IMR-90 (cell line): ENCODE results near the gene KCNQ1. TPM values are rescaled to one million over a fixed set of nuclear protein-coding genes. Genes with fewer than 3 reads are reported as not detected.

Source experiments
- ATAC-seq: fragments of 200-7000 bp; cut with Tn5 transposase; 2 replicates; pipeline ENCODE4 v1.9.1; 2020; ENCODE audit warnings: low read depth, mild to moderate bottlenecking, moderate library complexity
- BruUV-seq: library from RNA; stranded (reverse); fragments of 400-500 nt; replicated peaks from 2 replicates; lab custom pipeline; 2021; lab: Mats Ljungman, UMichigan
- CTCF ChIA-PET: fragments of 300-600 bp; formaldehyde crosslinking; extraction: SDS; loops from one replicate; lab custom pipeline; 2021; ENCODE audit warnings: antibody characterized with exemption; lab: Yijun Ruan, JAX
- POLR2A ChIA-PET: fragments of 300-600 bp; sonication (Branson Sonifier 250); formaldehyde crosslinking; loops from one replicate; lab custom pipeline; 2022; ENCODE audit warnings: antibody characterized with exemption; ENCODE audit not compliant: unreplicated experiment; lab: Charles Lee
- DNase-seq: peaks from one replicate; pipeline ENCODE4 v3.0.0; 2013
- H2AFZ ChIP-seq: replicated peaks from 2 replicates; pipeline ENCODE3; 2013; ENCODE audit warnings: low read length, mild to moderate bottlenecking; ENCODE audit not compliant: poor library complexity
- H2AK5ac ChIP-seq: 2 replicates; pipeline ENCODE4 v1.6.1; 2013; ENCODE audit warnings: low read depth, low read length, inconsistent platforms
- H2AK9ac ChIP-seq: replicated peaks from 2 replicates; pipeline ENCODE3; 2013; ENCODE audit warnings: mild to moderate bottlenecking, low read depth, low read length, moderate library complexity; ENCODE audit not compliant: poor library complexity
- H2BK120ac ChIP-seq: 2 replicates; pipeline ENCODE4 v1.6.1; 2013; ENCODE audit warnings: low read depth, low read length, inconsistent platforms
- H2BK15ac ChIP-seq: 3 replicates; pipeline ENCODE4 v1.6.1; 2013; ENCODE audit warnings: low read depth, low read length, inconsistent platforms
- H2BK20ac ChIP-seq: 2 replicates; pipeline ENCODE4 v1.6.1; 2013; ENCODE audit warnings: low read depth, mild to moderate bottlenecking, inconsistent platforms, low read length, moderate library complexity
- H2BK5ac ChIP-seq: 2 replicates; pipeline ENCODE4 v1.6.1; 2013; ENCODE audit warnings: mild to moderate bottlenecking, low read depth, low read length, inconsistent platforms; ENCODE audit not compliant: poor library complexity, severe bottlenecking
- H3K14ac ChIP-seq: replicated peaks from 2 replicates; pipeline ENCODE4 v1.6.1; 2013; ENCODE audit warnings: low read depth, low read length, inconsistent platforms
- H3K18ac ChIP-seq: 2 replicates; pipeline ENCODE4 v1.6.1; 2013; ENCODE audit warnings: low read depth, low read length, control low read depth
- H3K23ac ChIP-seq: 2 replicates; pipeline ENCODE4 v1.6.1; 2013; ENCODE audit warnings: low read depth, low read length, inconsistent platforms
- H3K27ac ChIP-seq: 2 replicates; pipeline ENCODE4 v1.5.1; 2013; ENCODE audit warnings: mild to moderate bottlenecking, control low read depth, low read length; ENCODE audit not compliant: insufficient read depth
- H3K27me3 ChIP-seq: 2 replicates; pipeline ENCODE4 v1.6.1; 2013; ENCODE audit warnings: low read length; ENCODE audit not compliant: control insufficient read depth, insufficient read depth
- H3K36me3 ChIP-seq: 2 replicates; pipeline ENCODE4 v1.6.1; 2013; ENCODE audit warnings: low read length, mixed read lengths; ENCODE audit not compliant: control insufficient read depth, insufficient read depth
- H3K4ac ChIP-seq: 2 replicates; pipeline ENCODE4 v1.6.1; 2013; ENCODE audit warnings: low read depth, low read length, inconsistent platforms
- H3K4me1 ChIP-seq: 2 replicates; pipeline ENCODE4 v1.6.1; 2013; ENCODE audit warnings: low read length, mixed read lengths; ENCODE audit not compliant: control insufficient read depth, insufficient read depth
- H3K4me2 ChIP-seq: 2 replicates; pipeline ENCODE4 v1.6.1; 2013; ENCODE audit warnings: low read depth, mild to moderate bottlenecking, control low read depth, low read length, moderate library complexity
- H3K4me3 ChIP-seq: 2 replicates; pipeline ENCODE4 v1.5.1; 2013; ENCODE audit warnings: low read depth, mild to moderate bottlenecking, control low read depth, low read length, moderate library complexity; ENCODE audit not compliant: insufficient read depth
- H3K56ac ChIP-seq: 2 replicates; pipeline ENCODE4 v1.6.1; 2013; ENCODE audit warnings: low read length, inconsistent platforms; ENCODE audit not compliant: insufficient read depth; ENCODE audit errors: extremely low read depth
- H3K79me1 ChIP-seq, 2 experiments: 2 replicates each; pipeline ENCODE4 v1.6.1; 2013; ENCODE audit warnings: low read length in 2 of 2, inconsistent platforms in 1 of 2, low read depth in 1 of 2
- H3K9ac ChIP-seq: 2 replicates; pipeline ENCODE4 v1.6.1; 2013; ENCODE audit warnings: low read depth, low read length, control low read depth
- H3K9me1 ChIP-seq: 2 replicates; pipeline ENCODE4 v1.6.1; 2013; ENCODE audit warnings: low read length, inconsistent platforms; ENCODE audit not compliant: insufficient read depth
- H3K9me3 ChIP-seq: 2 replicates; pipeline ENCODE4 v1.6.1; 2013; ENCODE audit warnings: low read length; ENCODE audit not compliant: control insufficient read depth, insufficient read depth
- H4K20me1 ChIP-seq: 2 replicates; pipeline ENCODE4 v1.6.1; 2013; ENCODE audit warnings: low read length, inconsistent platforms; ENCODE audit not compliant: insufficient read depth
- H4K5ac ChIP-seq: 2 replicates; pipeline ENCODE4 v1.6.1; 2013; ENCODE audit warnings: mild to moderate bottlenecking, low read depth, low read length, control low read depth
- H4K8ac ChIP-seq, 2 experiments: 2 replicates each; pipeline ENCODE4 v1.6.1; 2013; ENCODE audit warnings: low read depth in 2 of 2, low read length in 2 of 2, control low read depth in 1 of 2, inconsistent platforms in 1 of 2
- H4K91ac ChIP-seq: 2 replicates; pipeline ENCODE4 v1.6.1; 2013; ENCODE audit warnings: low read depth, low read length, inconsistent platforms; ENCODE audit not compliant: insufficient read depth
- BHLHE40 ChIP-seq: fragments of 150-350 bp; IDR thresholded peaks from 2 replicates; pipeline ENCODE4 v1.6.1; 2016; ENCODE audit warnings: mild to moderate bottlenecking, low read depth, low read length
- CEBPB ChIP-seq: IDR thresholded peaks from 2 replicates; pipeline ENCODE4 v1.6.1; 2012; ENCODE audit warnings: low read depth, low read length, improper control_type of control experiment
- CHD1 ChIP-seq: IDR thresholded peaks from 2 replicates; pipeline ENCODE4 v1.6.1; 2012; ENCODE audit warnings: low read depth, low read length, improper control_type of control experiment
- CTCF ChIP-seq: conservative IDR thresholded peaks from 2 replicates; pipeline ENCODE4 v1.5.1; 2012; ENCODE audit warnings: mild to moderate bottlenecking, low read depth, low read length, improper control_type of control experiment
- ELK1 ChIP-seq: fragments of 150-350 bp; IDR thresholded peaks from 2 replicates; pipeline ENCODE4 v1.6.1; 2016; ENCODE audit warnings: low read depth, mild to moderate bottlenecking, low read length, moderate library complexity, borderline replicate concordance
- MAFK ChIP-seq: IDR thresholded peaks from 2 replicates; pipeline ENCODE4 v1.6.1; 2012; ENCODE audit warnings: low read depth, low read length, improper control_type of control experiment
- MXI1 ChIP-seq: IDR thresholded peaks from 2 replicates; pipeline ENCODE4 v1.6.1; 2012; ENCODE audit warnings: low read depth, mild to moderate bottlenecking, low read length, moderate library complexity, borderline replicate concordance
- NFE2L2 ChIP-seq: fragments of 150-350 bp; IDR thresholded peaks from 2 replicates; pipeline ENCODE4 v1.6.1; 2016; ENCODE audit warnings: low read depth, mild to moderate bottlenecking, low read length
- POLR2A ChIP-seq: IDR thresholded peaks from 2 replicates; pipeline ENCODE4 v1.6.1; 2012; ENCODE audit warnings: mild to moderate bottlenecking, low read depth, low read length
- RAD21 ChIP-seq: IDR thresholded peaks from 2 replicates; pipeline ENCODE4 v1.6.1; 2012; ENCODE audit warnings: low read length, improper control_type of control experiment
- RCOR1 ChIP-seq: IDR thresholded peaks from 2 replicates; pipeline ENCODE4 v1.6.1; 2012; ENCODE audit warnings: mild to moderate bottlenecking, low read length, improper control_type of control experiment; ENCODE audit not compliant: insufficient replicate concordance
- RFX5 ChIP-seq: IDR thresholded peaks from 2 replicates; pipeline ENCODE4 v1.8.0; 2012; ENCODE audit warnings: low read depth, mild to moderate bottlenecking, low read length, moderate library complexity
- SMC3 ChIP-seq: fragments of 150-350 bp; IDR thresholded peaks from 2 replicates; pipeline ENCODE4 v1.6.1; 2016; ENCODE audit warnings: low read depth, mild to moderate bottlenecking, antibody characterized with exemption, low read length, moderate library complexity
- USF2 ChIP-seq: fragments of 150-350 bp; IDR thresholded peaks from 2 replicates; pipeline ENCODE4 v1.6.1; 2017; ENCODE audit warnings: mild to moderate bottlenecking, antibody characterized with exemption, low read length, low read depth
- WGBS, 2 experiments: methylation state at CpG; one replicate each; pipeline versions ENCODE4 v1.1.5 to v1.1.7; 2013; ENCODE audit warnings: missing lambda C conversion rate in 2 of 2; ENCODE audit not compliant: insufficient read length in 1 of 2; ENCODE audit errors: extremely low coverage in 2 of 2; 5-methylcytosine and 5-hydroxymethylcytosine counted together
- dilution Hi-C: fragments of 300-500 bp; cut with HindIII; formaldehyde crosslinking; loops from one replicate; pipeline ENCODE4 v1.14.3; 2018; ENCODE audit warnings: low sequenced_read_pairs; ENCODE audit not compliant: unreplicated experiment
- in situ Hi-C: fragments of 300-500 bp; cut with MboI; formaldehyde crosslinking; loops from 3 replicates; pipeline ENCODE4 v1.14.3; 2019; ENCODE audit warnings: low sequenced_read_pairs, inconsistent platforms, mixed read lengths
- intact Hi-C: fragments of 100-400 bp; cut with micrococcal nuclease; formaldehyde crosslinking; loops from 2 replicates; pipeline ENCODE4 v1.10.0; 2022
- polyA plus RNA-seq, 3 experiments: library from polyadenylated mRNA; depleted of rRNA; stranded (reverse); fragments of >200 nt; gene quantifications; 2 replicates each; pipeline ENCODE4 v1.2.3, GENCODE V29; 2012; ENCODE audit warnings: low replicate concordance in 1 of 3
- total RNA-seq: library from RNA; depleted of rRNA; stranded (reverse); fragments of >200 nt; gene quantifications from 2 replicates; pipeline ENCODE4 v1.2.3, GENCODE V29; 2012

The KCNQ1 gene
- total and polyA plus RNA-seq, 2 of the 4 experiments (the other 2 are of a cell fraction): 0.07 TPM; not detected in 1

GRCh38 chr11:2813141-2813908 lies 368.5 kb downstream of the KCNQ1 start:
- CTCF ChIA-PET: no interaction called here
- in situ Hi-C loops: no loop called here
- Histone ChIP-seq H3K79me1 (no peaks in the 10 kb centered on the region), H3K36me3 (no peaks in the 10 kb centered on the region), H3K4me2 (peak overlapping the region; percentile 41; the same call in 1 of the 2 replicates), H4K5ac (peak overlapping the region; percentile 50), H3K23ac (no peak overlapping the region), H2BK15ac (no peak overlapping the region), H4K91ac (peak overlapping the region; percentile 41; the same call in 1 of the 2 replicates), H2AK9ac (peak overlapping the region; percentile 76), H3K14ac (peak overlapping the region; percentile 52; the same call in 1 of the 2 replicates), H3K9me1 (peaks cover 6% of the 10 kb centered on the region), H3K4me3 (no peak overlapping the region), H3K27me3 (peaks cover 4% of the 10 kb centered on the region), H2BK120ac (peak overlapping the region; percentile 80; the same call in 1 of the 2 replicates), H3K9ac (no peak overlapping the region), H2BK5ac (peak overlapping the region; percentile 28), H3K56ac (no peak overlapping the region), H2BK20ac (peak overlapping the region; percentile 64; the same call in 1 of the 2 replicates), H3K4ac (peak overlapping the region; percentile 73), H3K27ac (no peak overlapping the region), H4K20me1 (no peaks in the 10 kb centered on the region), H3K9me3 (peaks cover 8% of the 10 kb centered on the region), H2AFZ (peak overlapping the region; percentile 75), H4K8ac (peak overlapping the region; percentile 5 to 62; a peak in 2 of 4 replicates), H3K4me1 (peaks cover 23% of the 10 kb centered on the region), H2AK5ac (peak overlapping the region; percentile 87), H3K18ac (peak overlapping the region; percentile 31)
- peak; percentile 73 for ATAC-seq
- intact Hi-C loops: no loop called here
- WGBS, 2 experiments: 16 to 100% methylated on average over 1 to 12 of the region's 14 CpGs
- dilution Hi-C loops: no loop called here
- BruUV-seq: no TSS peak
- peak; percentile 90 for DNase-seq
- POLR2A ChIA-PET: no interaction called here
- TF ChIP-seq POLR2A: no peak
- no peak for TF ChIP-seq USF2
- no peak for TF ChIP-seq SMC3
- peak; percentile 49 for TF ChIP-seq CEBPB
- TF ChIP-seq NFE2L2: no peak
- no peak for TF ChIP-seq RAD21
- TF ChIP-seq CTCF: no peak
- TF ChIP-seq RFX5: no peak
- no peak for TF ChIP-seq MXI1
- TF ChIP-seq CHD1: no peak
- TF ChIP-seq BHLHE40: peak; percentile 63
- TF ChIP-seq RCOR1: no peak
- no peak for TF ChIP-seq ELK1
- TF ChIP-seq MAFK: no peak
